ENCODE data around the gene TEKT3. TPM values are rescaled to one million over a fixed set of nuclear protein-coding genes. Genes with fewer than 3 reads are reported as not detected.

Gene TEKT3
- total RNA-seq, 4 donors from 2014 or later: not detected

DNA sequence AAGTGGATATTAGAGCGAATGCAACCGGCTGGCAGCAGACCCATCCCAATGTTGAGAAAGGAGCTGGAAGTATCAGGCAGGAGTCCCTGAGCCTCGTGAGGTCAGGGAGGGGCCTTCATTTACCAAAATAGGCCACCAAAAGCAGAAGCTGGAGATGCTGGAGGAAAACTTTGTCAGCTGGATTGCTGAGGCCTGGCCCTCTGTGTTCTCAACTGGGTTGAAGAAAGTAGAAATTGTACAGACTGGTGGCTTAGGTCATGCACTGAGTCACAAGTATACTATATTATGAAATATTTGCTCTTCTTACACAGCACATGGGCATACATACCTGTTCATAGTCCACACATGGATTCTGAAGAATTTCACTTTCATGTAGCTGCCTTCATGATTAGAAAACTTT, 23.2 kb upstream of the TEKT3 start:
- Histone ChIP-seq H3K27me3 (no peaks in the 10 kb centered on the region), H3K4me3 (no peak overlapping the region), H3K27ac (replicated peaks in 1 of 4) (no peak overlapping the region), H3K4me1 (no peaks in the 10 kb centered on the region), H3K36me3 (no peaks in the 10 kb centered on the region), H3K9me3 (no peaks in the 10 kb centered on the region)
- WGBS: 75% methylated on average over 3 of the region's 3 CpGs
- intact Hi-C loops (cut with DNase I): no loop called here
- TF ChIP-seq POLR2A (IDR thresholded peaks at IDR 0.05; ENCODE audit: low read depth) (no peak), POLR2AphosphoS5 (IDR thresholded peaks at IDR 0.05) (no peak), EP300 (IDR thresholded peaks at IDR 0.05) (no peak)
- TF ChIP-seq, protein P1, sequence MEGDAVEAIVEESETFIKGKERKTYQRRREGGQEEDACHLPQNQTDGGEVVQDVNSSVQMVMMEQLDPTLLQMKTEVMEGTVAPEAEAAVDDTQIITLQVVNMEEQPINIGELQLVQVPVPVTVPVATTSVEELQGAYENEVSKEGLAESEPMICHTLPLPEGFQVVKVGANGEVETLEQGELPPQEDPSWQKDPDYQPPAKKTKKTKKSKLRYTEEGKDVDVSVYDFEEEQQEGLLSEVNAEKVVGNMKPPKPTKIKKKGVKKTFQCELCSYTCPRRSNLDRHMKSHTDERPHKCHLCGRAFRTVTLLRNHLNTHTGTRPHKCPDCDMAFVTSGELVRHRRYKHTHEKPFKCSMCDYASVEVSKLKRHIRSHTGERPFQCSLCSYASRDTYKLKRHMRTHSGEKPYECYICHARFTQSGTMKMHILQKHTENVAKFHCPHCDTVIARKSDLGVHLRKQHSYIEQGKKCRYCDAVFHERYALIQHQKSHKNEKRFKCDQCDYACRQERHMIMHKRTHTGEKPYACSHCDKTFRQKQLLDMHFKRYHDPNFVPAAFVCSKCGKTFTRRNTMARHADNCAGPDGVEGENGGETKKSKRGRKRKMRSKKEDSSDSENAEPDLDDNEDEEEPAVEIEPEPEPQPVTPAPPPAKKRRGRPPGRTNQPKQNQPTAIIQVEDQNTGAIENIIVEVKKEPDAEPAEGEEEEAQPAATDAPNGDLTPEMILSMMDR (IDR thresholded peaks at IDR 0.05): no peak
- no peak for DNase-seq (ENCODE audit: extremely low spot score)

DNA sequence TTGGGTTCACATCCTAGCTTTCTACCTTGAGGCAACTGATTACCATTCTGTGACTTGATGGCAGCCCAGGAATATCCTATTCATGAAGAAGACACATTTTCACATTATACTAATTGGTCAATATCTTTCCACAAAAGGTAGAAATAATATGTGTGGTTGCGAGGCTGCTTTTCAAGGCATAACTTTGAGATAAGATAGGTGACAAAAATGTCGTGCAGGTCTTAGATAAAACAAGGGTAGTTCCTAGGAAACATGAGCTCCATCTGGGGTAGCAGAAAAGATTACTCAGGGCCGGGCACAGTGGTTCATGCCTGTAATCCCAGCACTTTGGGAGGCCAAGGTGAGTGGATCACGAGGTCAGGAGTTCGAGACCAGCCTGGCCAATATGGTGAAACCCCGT, 22.3 kb upstream of the TEKT3 start:
- H3K9me3 ChIP-seq: no peaks in the 10 kb centered on the region
- intact Hi-C loops (cut with DNase I): no loop called here
- H3K27me3 ChIP-seq: no peaks in the 10 kb centered on the region
- no peaks in the 10 kb centered on the region for H3K36me3 ChIP-seq
- no peak overlapping the region for H3K4me3 ChIP-seq
- 88% methylated on average over 6 of the region's 6 CpGs for WGBS
- H3K4me1 ChIP-seq: no peaks in the 10 kb centered on the region
- DNase-seq (ENCODE audit: extremely low spot score): no peak
- TF ChIP-seq POLR2AphosphoS5 (IDR thresholded peaks at IDR 0.05) (no peak), EP300 (IDR thresholded peaks at IDR 0.05) (no peak), POLR2A (IDR thresholded peaks at IDR 0.05; ENCODE audit: low read depth) (no peak)
- TF ChIP-seq, protein P1 (IDR thresholded peaks at IDR 0.05): no peak
- H3K27ac ChIP-seq (replicated peaks in 1 of 4): no peak overlapping the region

DNA sequence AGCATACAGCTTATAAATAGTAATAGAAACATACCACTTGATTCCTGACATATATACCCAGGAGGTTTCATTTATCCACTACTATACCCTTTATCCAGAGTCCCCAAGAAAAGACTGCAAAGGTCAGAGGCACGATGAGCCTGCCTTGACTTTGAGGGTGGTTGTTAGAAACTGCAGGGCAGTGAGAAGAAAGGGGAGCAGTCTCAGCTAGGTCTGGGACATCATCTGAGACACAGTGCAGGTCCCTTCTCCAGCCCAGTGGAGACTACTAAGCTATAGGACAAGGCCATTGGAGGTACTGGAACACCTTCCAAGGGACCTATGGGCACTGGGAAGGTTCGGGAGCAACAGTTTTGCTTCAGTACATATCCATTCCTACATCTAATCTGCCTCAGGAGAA, 20.2 kb upstream of the TEKT3 start:
- H3K36me3 ChIP-seq: no peaks in the 10 kb centered on the region
- WGBS: 67% methylated on average over 2 of the region's 2 CpGs
- TF ChIP-seq, protein P1 (IDR thresholded peaks at IDR 0.05): no peak
- TF ChIP-seq POLR2AphosphoS5 (IDR thresholded peaks at IDR 0.05): no peak
- TF ChIP-seq POLR2A (IDR thresholded peaks at IDR 0.05; ENCODE audit: low read depth): no peak
- no peak for TF ChIP-seq EP300 (IDR thresholded peaks at IDR 0.05)
- intact Hi-C loops (cut with DNase I): no loop called here
- DNase-seq (ENCODE audit: extremely low spot score): no peak
- no peak overlapping the region for H3K27ac ChIP-seq (replicated peaks in 1 of 4)
- no peaks in the 10 kb centered on the region for H3K4me1 ChIP-seq
- no peak overlapping the region for H3K4me3 ChIP-seq
- H3K9me3 ChIP-seq: no peaks in the 10 kb centered on the region
- H3K27me3 ChIP-seq: no peaks in the 10 kb centered on the region

DNA sequence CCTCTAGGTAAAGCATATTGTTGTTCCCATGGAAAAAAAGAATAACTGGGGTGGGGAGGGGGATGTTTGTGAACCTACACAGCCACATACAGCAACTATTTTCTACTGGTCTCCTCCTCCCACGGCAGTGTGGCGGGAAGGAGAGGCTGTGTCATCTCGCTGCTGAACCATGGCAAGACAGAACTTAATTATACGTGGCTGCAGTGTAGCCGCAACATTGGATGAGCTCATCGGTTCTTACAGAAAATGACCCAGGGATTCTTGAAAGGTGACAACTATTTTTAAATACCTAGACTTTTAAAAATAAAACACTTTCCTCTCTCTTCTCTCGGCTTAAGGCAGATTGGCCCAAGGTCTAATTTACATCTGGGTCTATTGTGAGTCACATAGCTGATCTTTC, 19.8 kb upstream of the TEKT3 start:
- no peaks in the 10 kb centered on the region for H3K4me1 ChIP-seq
- H3K4me3 ChIP-seq: no peak overlapping the region
- intact Hi-C loops (cut with DNase I): no loop called here
- no peak for DNase-seq (ENCODE audit: extremely low spot score)
- 86% methylated on average over 7 of the region's 7 CpGs for WGBS
- no peaks in the 10 kb centered on the region for H3K36me3 ChIP-seq
- TF ChIP-seq POLR2AphosphoS5 (IDR thresholded peaks at IDR 0.05): no peak
- no peak for TF ChIP-seq EP300 (IDR thresholded peaks at IDR 0.05)
- TF ChIP-seq, protein P1 (IDR thresholded peaks at IDR 0.05): no peak
- no peak for TF ChIP-seq POLR2A (IDR thresholded peaks at IDR 0.05; ENCODE audit: low read depth)
- H3K27ac ChIP-seq (replicated peaks in 1 of 4): no peak overlapping the region
- no peaks in the 10 kb centered on the region for H3K9me3 ChIP-seq
- no peaks in the 10 kb centered on the region for H3K27me3 ChIP-seq

DNA sequence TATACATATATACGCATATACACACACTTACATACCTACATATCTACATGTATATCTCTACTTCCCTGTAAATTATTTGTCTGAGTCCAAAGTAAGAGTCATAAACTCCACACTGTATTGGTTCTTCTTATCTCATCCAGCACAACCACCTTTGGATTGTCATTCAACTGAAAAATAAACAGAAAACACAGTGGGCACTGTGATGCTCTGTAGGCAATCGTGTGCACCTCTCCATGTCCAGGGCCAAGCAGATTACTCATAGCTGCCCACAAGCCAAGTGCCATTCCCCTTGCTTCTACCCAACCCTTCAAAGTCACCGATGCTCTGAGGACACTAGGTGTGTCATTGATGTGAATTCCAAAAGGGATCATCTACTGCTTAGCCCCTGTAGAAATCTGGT, 12.9 kb upstream of the TEKT3 start:
- 97% methylated on average over 3 of the region's 3 CpGs for WGBS
- intact Hi-C loops (cut with DNase I): no loop called here
- H3K9me3 ChIP-seq: no peaks in the 10 kb centered on the region
- no peaks in the 10 kb centered on the region for H3K27me3 ChIP-seq
- no peak overlapping the region for H3K27ac ChIP-seq (replicated peaks in 1 of 4)
- no peaks in the 10 kb centered on the region for H3K36me3 ChIP-seq
- H3K4me3 ChIP-seq: no peak overlapping the region
- H3K4me1 ChIP-seq: peaks cover 5 to 27% (median 17%) of the 10 kb centered on the region in 4 donors
- no peak for TF ChIP-seq EP300 (IDR thresholded peaks at IDR 0.05)
- TF ChIP-seq, protein P1 (IDR thresholded peaks at IDR 0.05): no peak
- TF ChIP-seq POLR2AphosphoS5 (IDR thresholded peaks at IDR 0.05): no peak
- no peak for TF ChIP-seq POLR2A (IDR thresholded peaks at IDR 0.05; ENCODE audit: low read depth)
- no peak for DNase-seq (ENCODE audit: extremely low spot score)

Measured in esophagus muscularis mucosa (tissue), 4 donors.